HEK293 (cell line): ENCODE data around the gene ZNF454.
A peak's percentile ranks its signal among the peaks of the same experiment; 100 is the strongest.

ENCODE experiments used
- CTCF ChIA-PET: fragments of 350-600 bp; formaldehyde crosslinking; extraction: SDS; loops from one replicate; lab custom pipeline; 2021; ENCODE audit warnings: antibody characterized with exemption; lab: Yijun Ruan, JAX
- POLR2A ChIA-PET: fragments of 300-600 bp; formaldehyde crosslinking; extraction: SDS; loops from one replicate; lab custom pipeline; 2020; ENCODE audit warnings: antibody characterized with exemption, inconsistent platforms; lab: Yijun Ruan, JAX
- H3K27ac ChIP-seq: fragments of 200-500 bp; sonication (Bioruptor generic); 2 replicates; pipeline ENCODE4 v1.5.1; 2014; ENCODE audit warnings: low read depth, low read length, control low read depth, inconsistent platforms; ENCODE audit errors: extremely low read depth
- H3K36me3 ChIP-seq, 2 experiments: fragments of 200-500 bp in 1 of 2; sonication (Bioruptor generic) in 1 of 2; 1 replicate in 1 of 2; 2 replicates in 1 of 2; pipeline ENCODE4 v1.5.1; 2014 to 2017; ENCODE audit warnings: inconsistent platforms in 2 of 2, low read length in 2 of 2; ENCODE audit not compliant: control insufficient read depth in 2 of 2, insufficient read depth in 1 of 2
- H3K4me1 ChIP-seq: fragments of 200-500 bp; sonication (Bioruptor generic); 2 replicates; pipeline ENCODE4 v1.5.1; 2014; ENCODE audit warnings: mild to moderate bottlenecking, low read length, inconsistent platforms; ENCODE audit not compliant: control insufficient read depth, insufficient read depth
- H3K4me3 ChIP-seq: 2 replicates; pipeline ENCODE4 v1.5.1; 2011; ENCODE audit warnings: low read depth, mild to moderate bottlenecking, control low read depth, low read length, moderate library complexity
- H3K9me3 ChIP-seq: fragments of 200-500 bp; sonication (Bioruptor generic); 2 replicates; pipeline ENCODE4 v1.5.1; 2014; ENCODE audit warnings: low read depth, low read length, inconsistent platforms; ENCODE audit not compliant: control insufficient read depth, insufficient read depth
- BCL11B ChIP-seq: fragments of 450-650 bp; formaldehyde crosslinking; IDR thresholded peaks from 2 replicates; pipeline ENCODE4 v1.5.1; 2016; ENCODE audit warnings: low read depth, missing biosample characterization, missing genetic modification characterization
- MZF1 ChIP-seq: fragments of 450-650 bp; formaldehyde crosslinking; IDR thresholded peaks from 2 replicates; pipeline ENCODE4 v1.5.1; 2017; ENCODE audit warnings: missing biosample characterization, missing genetic modification characterization, borderline replicate concordance
- ZBTB17 ChIP-seq: fragments of 450-650 bp; formaldehyde crosslinking; IDR thresholded peaks from 2 replicates; pipeline ENCODE4 v1.5.1; 2016; ENCODE audit warnings: missing biosample characterization, missing genetic modification characterization
- ZIC2 ChIP-seq: fragments of 450-650 bp; formaldehyde crosslinking; IDR thresholded peaks from 2 replicates; pipeline ENCODE4 v1.5.1; 2016; ENCODE audit warnings: missing biosample characterization, missing genetic modification characterization
- ZNF10 ChIP-seq: fragments of 450-650 bp; formaldehyde crosslinking; IDR thresholded peaks from 2 replicates; pipeline ENCODE4 v1.5.1; 2017; ENCODE audit warnings: missing biosample characterization, missing genetic modification characterization
- ZNF112 ChIP-seq: fragments of 450-650 bp; formaldehyde crosslinking; IDR thresholded peaks from 2 replicates; pipeline ENCODE4 v1.5.0; 2017; ENCODE audit warnings: missing biosample characterization, missing genetic modification characterization
- ZNF132 ChIP-seq: fragments of 450-650 bp; formaldehyde crosslinking; IDR thresholded peaks from 2 replicates; pipeline ENCODE4 v1.5.1; 2017; ENCODE audit warnings: missing biosample characterization, missing genetic modification characterization, borderline replicate concordance
- ZNF18 ChIP-seq: fragments of 450-650 bp; formaldehyde crosslinking; IDR thresholded peaks from 2 replicates; pipeline ENCODE4 v1.5.1; 2016; ENCODE audit warnings: missing biosample characterization, missing genetic modification characterization
- ZNF214 ChIP-seq: fragments of 450-650 bp; formaldehyde crosslinking; IDR thresholded peaks from 2 replicates; pipeline ENCODE4 v1.5.1; 2017; ENCODE audit warnings: missing biosample characterization, mild to moderate bottlenecking, missing genetic modification characterization, borderline replicate concordance
- ZNF596 ChIP-seq: fragments of 450-650 bp; IDR thresholded peaks from 2 replicates; pipeline ENCODE4 v1.5.0; 2018; ENCODE audit warnings: missing biosample characterization, mild to moderate bottlenecking, missing genetic modification characterization, moderate library complexity
- ZNF639 ChIP-seq: fragments of 450-650 bp; formaldehyde crosslinking; IDR thresholded peaks from 2 replicates; pipeline ENCODE4 v1.5.1; 2016; ENCODE audit warnings: missing biosample characterization, missing genetic modification characterization
- ZNF692 ChIP-seq: fragments of 450-650 bp; formaldehyde crosslinking; IDR thresholded peaks from 2 replicates; pipeline ENCODE4 v1.5.1; 2016; ENCODE audit warnings: missing biosample characterization, missing genetic modification characterization
- TF ChIP-seq, protein P1 (sequence below): fragments of 450-650 bp; formaldehyde crosslinking; optimal IDR thresholded peaks from 2 replicates; pipeline ENCODE3; 2016; ENCODE audit warnings: missing biosample characterization, mild to moderate bottlenecking, missing genetic modification characterization
- TF ChIP-seq, protein P2 (sequence below): fragments of 450-650 bp; formaldehyde crosslinking; IDR thresholded peaks from 2 replicates; pipeline ENCODE4 v1.5.1; 2016; ENCODE audit warnings: missing biosample characterization, missing genetic modification characterization

ZNF454 gene

GRCh38 chr5:178998441-178998840 is 57.4 kb downstream of the ZNF454 start:
- no peak overlapping the region for H3K27ac ChIP-seq
- no peaks in the 10 kb centered on the region for H3K4me1 ChIP-seq
- CTCF ChIA-PET, result no interaction called here
- no peaks in the 10 kb centered on the region for H3K36me3 ChIP-seq
- TF ChIP-seq ZBTB17 (tag by site-specific recombination) (no peak), ZNF132 (no peak), ZNF112 (tag by site-specific recombination) (no peak), BCL11B (no peak), ZNF18 (tag by site-specific recombination) (no peak), MZF1 (tag by site-specific recombination) (no peak), ZNF214 (tag by site-specific recombination) (no peak), ZNF639 (tag by site-specific recombination) (no peak), ZIC2 (tag by site-specific recombination) (no peak)
- TF ChIP-seq, protein P1, sequence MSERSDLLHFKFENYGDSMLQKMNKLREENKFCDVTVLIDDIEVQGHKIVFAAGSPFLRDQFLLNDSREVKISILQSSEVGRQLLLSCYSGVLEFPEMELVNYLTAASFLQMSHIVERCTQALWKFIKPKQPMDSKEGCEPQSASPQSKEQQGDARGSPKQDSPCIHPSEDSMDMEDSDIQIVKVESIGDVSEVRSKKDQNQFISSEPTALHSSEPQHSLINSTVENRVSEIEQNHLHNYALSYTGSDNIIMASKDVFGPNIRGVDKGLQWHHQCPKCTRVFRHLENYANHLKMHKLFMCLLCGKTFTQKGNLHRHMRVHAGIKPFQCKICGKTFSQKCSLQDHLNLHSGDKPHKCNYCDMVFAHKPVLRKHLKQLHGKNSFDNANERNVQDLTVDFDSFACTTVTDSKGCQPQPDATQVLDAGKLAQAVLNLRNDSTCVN (tag by site-specific recombination), result no peak
- TF ChIP-seq, protein P2, sequence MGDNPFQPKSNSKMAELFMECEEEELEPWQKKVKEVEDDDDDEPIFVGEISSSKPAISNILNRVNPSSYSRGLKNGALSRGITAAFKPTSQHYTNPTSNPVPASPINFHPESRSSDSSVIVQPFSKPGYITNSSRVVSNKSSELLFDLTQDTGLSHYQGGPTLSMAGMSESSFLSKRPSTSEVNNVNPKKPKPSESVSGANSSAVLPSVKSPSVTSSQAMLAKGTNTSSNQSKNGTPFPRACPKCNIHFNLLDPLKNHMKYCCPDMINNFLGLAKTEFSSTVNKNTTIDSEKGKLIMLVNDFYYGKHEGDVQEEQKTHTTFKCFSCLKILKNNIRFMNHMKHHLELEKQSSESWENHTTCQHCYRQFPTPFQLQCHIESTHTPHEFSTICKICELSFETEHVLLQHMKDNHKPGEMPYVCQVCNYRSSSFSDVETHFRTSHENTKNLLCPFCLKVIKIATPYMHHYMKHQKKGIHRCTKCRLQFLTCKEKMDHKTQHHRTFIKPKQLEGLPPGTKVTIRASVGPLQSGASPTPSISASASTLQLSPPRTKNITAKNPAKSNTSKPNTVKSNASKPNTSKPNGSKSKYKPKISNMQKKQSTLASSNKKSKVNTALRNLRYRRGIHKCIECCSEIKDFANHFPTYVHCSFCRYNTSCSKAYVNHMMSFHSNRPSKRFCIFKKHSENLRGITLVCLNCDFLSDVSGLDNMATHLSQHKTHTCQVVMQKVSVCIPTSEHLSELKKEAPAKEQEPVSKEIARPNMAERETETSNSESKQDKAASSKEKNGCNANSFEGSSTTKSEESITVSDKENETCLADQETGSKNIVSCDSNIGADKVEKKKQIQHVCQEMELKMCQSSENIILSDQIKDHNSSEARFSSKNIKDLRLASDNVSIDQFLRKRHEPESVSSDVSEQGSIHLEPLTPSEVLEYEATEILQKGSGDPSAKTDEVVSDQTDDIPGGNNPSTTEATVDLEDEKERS (tag by site-specific recombination), result no peak
- no peak overlapping the region for H3K4me3 ChIP-seq
- no peaks in the 10 kb centered on the region for H3K9me3 ChIP-seq
- POLR2A ChIA-PET, result no interaction called here

DNA sequence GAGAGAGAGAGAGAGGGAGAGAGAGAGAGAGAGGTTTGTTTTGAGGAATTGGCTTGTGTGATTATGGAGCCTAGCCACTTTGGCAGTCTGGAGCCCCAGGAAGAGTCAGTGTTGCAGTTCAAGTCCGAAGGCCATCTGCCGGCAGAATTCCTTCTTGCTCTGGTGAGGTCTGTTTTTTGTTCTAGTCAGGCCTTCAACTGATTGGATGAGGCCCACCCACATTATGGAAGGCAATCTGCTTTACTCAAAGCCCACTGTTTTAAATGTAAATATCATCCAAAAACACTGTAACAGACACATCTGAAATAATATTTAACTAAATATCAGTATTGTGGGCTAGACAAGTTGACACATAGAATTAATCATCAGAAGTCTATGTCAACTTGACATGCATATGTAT is 65.6 kb downstream of the ZNF454 start:
- ChIA-PET POLR2A (no interaction called here), CTCF (no interaction called here)
- TF ChIP-seq ZNF596 (tag by site-specific recombination) (0 out of 2 replicates have a peak, but pooled peaks have one; percentile 18), ZNF10 (tag by site-specific recombination) (peak; percentile 89), ZNF692 (tag by site-specific recombination) (no peak)
- Histone ChIP-seq H3K27ac (no peak overlapping the region), H3K36me3 (no peaks in the 10 kb centered on the region), H3K4me1 (no peaks in the 10 kb centered on the region), H3K4me3 (no peak overlapping the region), H3K9me3 (no peaks in the 10 kb centered on the region)
